Measurements from ENCODE around the gene MMS22L.

MMS22L gene

GRCh38 chr6:97203343-97203742 is 79.7 kb downstream of the MMS22L start:
- Histone ChIP-seq H3K4me3 (replicated peaks; ENCODE audit: insufficient read depth, low read length) (no peak overlapping the region), H3K27me3 (ENCODE audit: insufficient read depth, poor library complexity, severe bottlenecking) (no peaks in the 10 kb centered on the region), H3K27ac (replicated peaks) (no peak overlapping the region)
- DNase-seq (ENCODE audit: low read depth in 1 of 2, low spot score in 1 of 2), result no peak
- TF ChIP-seq SPI1 (IDR thresholded peaks at IDR 0.05; ENCODE audit: borderline replicate concordance, low read depth), result no peak
- TF ChIP-seq POLR2AphosphoS5 (IDR thresholded peaks at IDR 0.05; ENCODE audit: low read depth), result no peak
- no peak for TF ChIP-seq REST (IDR thresholded peaks at IDR 0.05; ENCODE audit: insufficient replicate concordance, low read depth)
- TF ChIP-seq GABPA (IDR thresholded peaks at IDR 0.05; ENCODE audit: low read depth), result no peak
- no peak for TF ChIP-seq CTCF (IDR thresholded peaks at IDR 0.05; ENCODE audit: insufficient read depth, low read length)

- DNase-seq (ENCODE audit: low read depth in 1 of 2, low spot score in 1 of 2), result no peak
- Histone ChIP-seq H3K27ac (replicated peaks) (no peak overlapping the region), H3K4me3 (replicated peaks; ENCODE audit: insufficient read depth, low read length) (no peak overlapping the region), H3K27me3 (ENCODE audit: insufficient read depth, poor library complexity, severe bottlenecking) (no peaks in the 10 kb centered on the region)
- TF ChIP-seq REST (IDR thresholded peaks at IDR 0.05; ENCODE audit: insufficient replicate concordance, low read depth), result no peak
- TF ChIP-seq SPI1 (IDR thresholded peaks at IDR 0.05; ENCODE audit: borderline replicate concordance, low read depth), result no peak
- TF ChIP-seq POLR2AphosphoS5 (IDR thresholded peaks at IDR 0.05; ENCODE audit: low read depth), result no peak
- no peak for TF ChIP-seq GABPA (IDR thresholded peaks at IDR 0.05; ENCODE audit: low read depth)
- no peak for TF ChIP-seq CTCF (IDR thresholded peaks at IDR 0.05; ENCODE audit: insufficient read depth, low read length)
Observed at GRCh38 chr6:97198046-97198565, 84.9 kb downstream of the MMS22L start.

GRCh38 chr6:97195117-97195516 is 87.9 kb downstream of the MMS22L start:
- Histone ChIP-seq H3K27me3 (ENCODE audit: insufficient read depth, poor library complexity, severe bottlenecking) (no peaks in the 10 kb centered on the region), H3K4me3 (replicated peaks; ENCODE audit: insufficient read depth, low read length) (no peak overlapping the region), H3K27ac (replicated peaks) (no peak overlapping the region)
- DNase-seq (ENCODE audit: low read depth in 1 of 2, low spot score in 1 of 2), result no peak
- no peak for TF ChIP-seq POLR2AphosphoS5 (IDR thresholded peaks at IDR 0.05; ENCODE audit: low read depth)
- no peak for TF ChIP-seq CTCF (IDR thresholded peaks at IDR 0.05; ENCODE audit: insufficient read depth, low read length)
- TF ChIP-seq SPI1 (IDR thresholded peaks at IDR 0.05; ENCODE audit: borderline replicate concordance, low read depth), result no peak
- no peak for TF ChIP-seq REST (IDR thresholded peaks at IDR 0.05; ENCODE audit: insufficient replicate concordance, low read depth)
- no peak for TF ChIP-seq GABPA (IDR thresholded peaks at IDR 0.05; ENCODE audit: low read depth)

Data from HL-60 (cell line).